Activated T-cell treated with anti-CD3 and anti-CD28 coated beads for 1 hour (primary cell): ENCODE results near the gene CHRNA7.

Source experiments
- DNase-seq: peaks from one replicate; pipeline ENCODE4 v3.0.0-alpha.2; 2020; ENCODE audit warnings: low read depth

The CHRNA7 gene

GRCh38 chr15:32089851-32090359 lies 59.6 kb downstream of the CHRNA7 start:
- DNase-seq = no peak

DNA sequence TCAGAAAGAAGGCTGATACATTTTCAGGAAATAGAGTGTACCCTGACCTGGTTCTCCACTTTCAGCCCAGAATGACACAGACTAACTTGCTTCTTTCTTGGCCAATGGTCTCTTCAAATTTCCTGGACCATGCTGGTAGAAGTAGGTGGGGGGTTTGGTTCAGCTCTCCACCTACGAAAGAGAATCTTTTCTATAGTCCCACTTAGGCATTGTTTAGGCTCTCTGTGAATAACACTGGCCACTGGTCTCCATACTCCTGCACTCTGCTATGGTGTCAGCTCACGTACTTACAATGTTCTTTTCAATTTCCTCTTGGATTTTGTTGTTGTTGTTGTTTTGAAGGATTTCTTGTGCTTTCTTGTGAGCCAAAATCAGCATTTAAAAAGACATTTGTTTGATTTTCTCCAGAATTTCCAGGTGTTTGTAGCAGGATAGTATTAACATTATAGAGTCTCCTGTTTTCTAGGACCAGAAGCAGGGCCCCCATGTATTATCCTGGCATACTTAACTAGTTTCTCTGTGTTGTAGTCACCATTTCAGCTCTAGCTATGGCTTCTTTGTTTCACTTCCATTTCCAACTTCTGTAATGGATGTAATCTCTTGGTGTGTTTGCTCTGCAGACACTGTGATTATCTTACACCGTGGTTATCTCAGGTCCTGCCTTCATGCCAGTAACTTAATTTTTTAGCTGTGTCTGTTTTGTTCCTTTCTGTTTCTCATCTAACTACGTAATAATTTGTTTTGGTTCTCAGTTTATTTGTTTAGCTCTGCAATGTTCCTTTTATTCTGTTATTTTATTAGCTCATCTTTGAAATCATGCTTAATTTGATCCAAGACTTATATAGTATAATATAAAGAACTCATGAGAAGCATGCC lies 61.4 kb downstream of the CHRNA7 start:
- no peak for DNase-seq

- DNase-seq = no peak
Observed at GRCh38 chr15:32096213-32096612, 65.9 kb downstream of the CHRNA7 start.

GRCh38 chr15:32096916-32097617 lies 66.8 kb downstream of the CHRNA7 start:
- no peak for DNase-seq

- no peak for DNase-seq
Observed at GRCh38 chr15:32098033-32098432, 67.7 kb downstream of the CHRNA7 start.

GRCh38 chr15:32099097-32099785 lies 68.9 kb downstream of the CHRNA7 start:
- no peak for DNase-seq

- DNase-seq = no peak
Observed at GRCh38 chr15:32099956-32100684, 69.8 kb downstream of the CHRNA7 start.

DNA sequence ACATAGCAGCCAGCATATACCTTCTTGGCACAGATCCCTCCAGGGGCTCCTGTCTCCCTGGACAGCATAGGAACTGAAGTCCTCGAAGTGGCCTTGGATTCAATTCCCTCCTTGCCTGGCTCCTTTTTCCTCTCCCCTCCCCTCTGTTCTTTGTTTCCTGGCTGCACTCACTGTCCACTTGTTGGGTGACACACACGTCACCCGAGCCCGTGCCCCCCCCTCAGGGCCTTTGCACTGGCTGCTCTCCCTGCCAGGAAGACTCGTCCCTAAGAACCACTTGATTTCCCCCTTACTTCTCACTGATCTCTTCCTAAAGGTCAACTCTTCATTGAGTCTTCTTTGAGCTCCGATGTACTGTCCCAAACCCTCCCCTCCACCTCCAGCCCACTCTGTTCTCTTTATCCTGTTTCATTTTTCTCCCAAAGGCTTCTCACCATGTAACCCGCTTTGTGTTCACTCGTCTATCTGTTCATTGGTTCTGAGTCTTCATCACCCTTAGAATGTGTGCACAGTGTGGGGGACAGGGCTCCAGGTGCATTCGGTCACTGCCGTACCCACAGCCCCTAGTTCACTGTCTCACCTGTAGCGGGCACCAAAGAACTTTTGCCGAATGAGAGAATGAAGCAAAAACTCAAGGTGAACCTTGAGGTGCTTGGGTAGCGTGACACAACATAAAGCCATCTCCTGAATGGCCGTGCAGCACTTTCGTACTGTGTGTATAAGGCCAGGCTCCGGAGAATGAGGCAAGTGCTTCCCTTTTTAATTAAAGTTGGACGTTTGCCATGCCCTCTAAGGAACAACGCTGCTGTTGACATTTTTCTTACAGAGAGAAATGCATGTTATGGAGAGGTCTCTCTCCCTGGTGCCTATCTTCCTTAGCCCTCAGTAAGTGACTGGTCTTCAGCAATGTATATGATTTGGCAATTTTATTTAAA lies 74.0 kb downstream of the CHRNA7 start:
- no peak for DNase-seq

GRCh38 chr15:32105258-32106241 lies 75.2 kb downstream of the CHRNA7 start:
- no peak for DNase-seq

DNA sequence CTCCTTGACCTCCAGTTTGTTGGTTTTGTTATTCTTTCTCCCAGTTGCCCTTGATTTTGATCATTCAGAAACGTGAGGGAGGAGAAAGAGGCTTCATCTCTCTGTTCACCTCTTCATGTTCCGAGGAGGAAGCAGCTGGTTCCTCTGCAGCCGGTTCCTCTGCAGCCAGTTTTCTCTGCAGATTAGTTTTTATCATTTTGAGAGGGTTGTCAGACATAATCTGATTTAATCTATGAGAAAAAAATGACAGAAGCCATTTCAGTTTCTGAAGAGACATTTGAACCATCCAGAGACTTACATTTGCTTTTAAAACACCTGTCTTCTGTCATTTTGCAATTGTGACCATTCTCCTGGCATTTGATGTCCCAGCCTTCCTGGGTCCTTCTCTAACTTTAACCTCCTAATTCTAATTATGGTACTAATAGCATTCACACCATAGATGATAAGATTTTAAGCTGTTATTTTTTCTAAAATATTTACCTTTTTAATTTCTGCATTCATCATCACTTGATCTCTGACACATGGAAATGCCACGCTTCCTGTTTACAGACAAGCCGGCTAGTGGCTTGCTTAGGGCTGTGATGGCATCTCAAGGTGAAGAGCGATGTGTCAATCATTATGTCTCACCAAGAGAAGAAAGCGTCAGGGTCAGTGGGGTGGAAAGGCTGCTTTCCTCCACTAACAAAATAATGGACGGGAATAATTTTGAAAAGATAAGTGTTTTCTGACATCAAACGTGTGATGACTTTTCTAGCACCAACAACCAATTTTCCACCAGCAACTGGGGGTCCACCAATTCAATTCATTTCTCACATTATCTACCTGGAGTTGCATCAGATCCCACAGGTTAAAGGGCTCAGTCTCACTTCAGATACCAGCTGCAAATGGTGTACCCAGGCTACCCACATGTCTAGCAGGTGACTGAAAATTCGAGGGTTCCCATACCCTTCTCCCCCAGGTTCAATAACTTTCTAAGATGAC lies 76.4 kb downstream of the CHRNA7 start:
- DNase-seq = no peak

DNA sequence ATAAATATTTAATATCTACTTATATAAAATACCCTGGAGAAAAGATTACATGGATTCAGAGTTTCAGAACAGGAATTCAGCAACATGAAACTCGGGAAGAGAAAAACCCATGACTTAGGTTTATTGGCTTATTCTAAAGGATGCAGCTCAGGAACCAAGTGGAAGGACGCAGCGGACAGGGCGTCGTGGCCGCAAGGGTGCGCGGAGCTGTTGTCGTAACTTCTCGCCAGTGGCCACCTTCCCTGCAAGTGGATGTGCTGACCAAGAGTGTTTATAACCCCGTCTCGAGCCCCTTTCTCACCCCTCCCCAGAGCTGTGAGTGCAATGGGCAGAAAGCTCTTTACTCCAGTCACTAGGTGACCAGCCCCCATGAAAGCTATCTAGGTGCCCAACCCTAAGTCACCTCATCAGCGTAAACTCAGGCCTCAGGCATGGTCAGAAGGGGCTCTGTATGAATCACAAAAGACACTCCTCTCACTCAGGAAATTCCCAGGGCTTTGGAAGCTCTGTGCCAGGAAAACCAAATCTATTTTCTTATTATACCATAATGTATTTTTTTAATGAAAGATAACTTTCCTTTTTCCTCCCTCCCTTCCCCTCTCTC lies 77.3 kb downstream of the CHRNA7 start:
- no peak for DNase-seq

DNA sequence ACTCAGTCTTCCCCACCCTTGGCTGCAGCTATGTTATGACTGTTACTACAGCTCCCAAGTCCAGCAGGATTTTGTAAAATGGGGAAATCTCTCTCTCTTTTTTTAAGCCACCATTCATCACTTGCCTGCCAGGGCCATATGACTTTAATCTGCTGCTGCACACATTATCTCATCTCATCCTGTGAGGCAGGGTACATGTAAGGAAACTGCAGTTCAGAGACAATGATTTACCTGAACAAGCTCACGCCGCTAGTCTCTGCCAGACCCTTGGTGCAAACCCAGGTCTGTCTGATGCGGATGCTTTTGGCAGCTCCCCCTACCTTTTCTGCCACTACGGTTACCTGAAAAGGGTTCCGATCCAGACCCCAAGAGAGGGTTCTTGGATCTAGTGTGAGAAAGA lies 78.3 kb downstream of the CHRNA7 start:
- DNase-seq = no peak

GRCh38 chr15:32112101-32112500 lies 81.8 kb downstream of the CHRNA7 start:
- DNase-seq = no peak

DNA sequence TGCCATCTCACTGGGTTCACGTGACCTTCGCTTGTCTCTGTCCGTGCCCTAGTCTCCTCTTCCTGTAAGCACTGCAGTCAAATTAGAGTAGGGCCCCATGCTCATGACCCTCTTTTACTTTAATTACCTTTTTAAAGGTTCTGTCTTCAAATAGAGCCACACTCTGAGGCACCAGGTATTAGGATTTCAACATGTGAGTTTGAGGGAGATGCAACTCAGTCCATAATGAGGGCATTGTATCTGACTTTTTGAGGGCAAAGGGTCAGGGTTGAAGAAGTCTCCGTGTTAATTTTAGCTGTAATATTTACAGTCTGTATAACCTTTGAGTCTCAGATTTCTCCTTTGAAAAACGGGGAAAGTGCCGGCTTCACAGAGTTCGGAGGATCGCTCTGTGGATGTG lies 82.9 kb downstream of the CHRNA7 start:
- no peak for DNase-seq

DNA sequence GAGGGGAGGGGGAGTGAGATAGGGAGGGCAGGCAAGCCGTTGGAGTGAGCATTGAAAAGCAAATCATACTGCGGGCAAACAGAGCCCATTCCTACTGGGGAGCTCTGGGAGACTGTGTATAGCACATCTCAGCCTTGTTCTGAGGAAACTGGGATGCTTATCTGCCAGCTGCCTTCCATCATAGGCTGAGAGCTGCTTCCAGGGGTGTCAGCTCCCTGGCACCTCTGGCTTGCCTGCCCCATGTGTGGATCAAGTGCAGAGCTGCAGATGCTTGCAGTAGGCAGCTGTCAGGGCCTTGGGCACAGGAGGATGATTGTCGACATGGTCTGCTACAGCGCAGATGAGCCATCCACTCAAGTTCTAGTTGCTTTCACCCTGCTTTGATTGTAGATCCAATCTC lies 86.8 kb downstream of the CHRNA7 start:
- no peak for DNase-seq

GRCh38 chr15:32119286-32119685 lies 89.0 kb downstream of the CHRNA7 start:
- DNase-seq = no peak

DNA sequence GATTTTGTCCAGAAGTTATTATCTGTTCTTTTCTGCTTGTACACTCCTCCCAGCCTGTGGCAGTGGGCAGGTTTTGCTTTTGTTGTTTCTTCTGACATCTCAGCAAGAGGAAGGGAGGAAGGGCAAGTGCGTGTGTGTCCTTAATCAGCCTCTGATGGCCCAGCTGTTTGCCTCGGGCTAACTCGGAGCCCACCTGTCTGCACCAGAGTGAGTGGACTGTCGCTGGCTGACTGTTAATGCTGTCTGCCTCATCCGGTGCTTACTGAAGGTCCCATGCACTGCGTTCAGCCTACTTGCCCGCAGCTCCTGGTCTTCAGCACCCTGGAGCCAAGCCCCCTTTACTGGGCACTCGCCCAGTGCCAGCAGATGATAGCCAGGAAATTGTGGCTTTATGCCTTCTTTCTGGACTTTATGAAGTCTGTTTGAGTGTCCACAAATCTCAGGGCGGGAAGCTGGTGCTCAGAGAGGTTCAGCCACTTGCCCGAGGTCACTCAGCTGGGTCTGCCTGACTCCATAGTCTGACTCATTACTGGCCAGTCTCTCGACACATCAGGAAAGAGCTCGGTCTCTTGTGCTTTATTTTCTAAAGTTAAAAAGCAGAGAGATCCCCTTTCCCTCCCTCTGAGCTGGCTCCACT lies 89.5 kb downstream of the CHRNA7 start:
- no peak for DNase-seq
